8988T (cell line): ENCODE measurements around the gene EFHC2.
"Not testable (repeated sequence)": the region's sequence is repeated elsewhere in the genome, so short reads cannot be mapped to it uniquely, and the experiment has no call there.

Source experiments
- DNase-seq: peaks from one replicate; pipeline ENCODE4 v3.0.0; 2011

The EFHC2 gene

GRCh38 chrX:44227991-44228390 lies 115.5 kb downstream of the EFHC2 start:
- DNase-seq, result no peak

GRCh38 chrX:44225667-44226066 lies 117.8 kb downstream of the EFHC2 start:
- no peak for DNase-seq

- DNase-seq, result no peak
These were observed 118.7 kb downstream of the EFHC2 start for GRCh38 chrX:44224760-44225159.

GRCh38 chrX:44223150-44223549 lies 120.3 kb downstream of the EFHC2 start:
- no peak for DNase-seq

GRCh38 chrX:44218465-44218864 lies 125.0 kb downstream of the EFHC2 start:
- DNase-seq, result no peak

GRCh38 chrX:44216171-44216570 lies 127.3 kb downstream of the EFHC2 start:
- no peak for DNase-seq

- DNase-seq, result no peak
These were observed 139.7 kb downstream of the EFHC2 start for GRCh38 chrX:44203791-44204190.

- no peak for DNase-seq
These were observed 140.9 kb downstream of the EFHC2 start for GRCh38 chrX:44202596-44202995.

- no peak for DNase-seq
These were observed 154.4 kb downstream of the EFHC2 start for GRCh38 chrX:44189116-44189515.

GRCh38 chrX:44187915-44188314 lies 155.6 kb downstream of the EFHC2 start:
- DNase-seq, result not testable (repeated sequence)

- DNase-seq, result no peak
These were observed 160.1 kb downstream of the EFHC2 start for GRCh38 chrX:44183329-44183728.

GRCh38 chrX:44178274-44179053 lies 165.0 kb downstream of the EFHC2 start:
- DNase-seq, result no peak

GRCh38 chrX:44175455-44175854 lies 168.0 kb downstream of the EFHC2 start:
- no peak for DNase-seq

- DNase-seq, result no peak
These were observed 169.4 kb downstream of the EFHC2 start for GRCh38 chrX:44174061-44174460.

- no peak for DNase-seq
These were observed 170.3 kb downstream of the EFHC2 start for GRCh38 chrX:44173219-44173618.

- no peak for DNase-seq
These were observed 176.4 kb downstream of the EFHC2 start for GRCh38 chrX:44167116-44167515.

- no peak for DNase-seq
These were observed 180.5 kb downstream of the EFHC2 start for GRCh38 chrX:44162964-44163475.

- no peak for DNase-seq
These were observed 185.6 kb downstream of the EFHC2 start for GRCh38 chrX:44157858-44158257.

- DNase-seq, result no peak
These were observed 186.2 kb downstream of the EFHC2 start for GRCh38 chrX:44157283-44157682.

GRCh38 chrX:44156726-44157125 lies 186.7 kb downstream of the EFHC2 start:
- DNase-seq, result no peak

- no peak for DNase-seq
These were observed 188.3 kb downstream of the EFHC2 start for GRCh38 chrX:44155126-44155525.

GRCh38 chrX:44152852-44153251 lies 190.6 kb downstream of the EFHC2 start:
- no peak for DNase-seq

- no peak for DNase-seq
These were observed 196.3 kb downstream of the EFHC2 start for GRCh38 chrX:44147130-44147529.

- no peak for DNase-seq
These were observed 199.1 kb downstream of the EFHC2 start for GRCh38 chrX:44144177-44144945.
